Left renal cortex interstitium (tissue), 4 donors: Measurements from ENCODE around the gene EPB41L5. TPM values are rescaled to one million over a fixed set of nuclear protein-coding genes. Genes with fewer than 3 reads are reported as not detected.
A peak's percentile ranks its signal among the peaks of the same experiment; 100 is the strongest.
"Not testable (repeated sequence)": the region's sequence is repeated elsewhere in the genome, so short reads cannot be mapped to it uniquely, and the experiment has no call there.

Experiments
- DNase-seq, 4 donors: peaks; one replicate each; pipeline ENCODE4 v3.0.0-alpha.2; 2013; ENCODE audit warnings: low read depth in 4 of 4, low spot score in 2 of 4, missing footprints in 1 of 4
- polyA plus RNA-seq, 4 donors: library from polyadenylated mRNA; unstranded; fragments of 120-200 nt; gene quantifications; one replicate each; pipeline ENCODE4 v1.2.1, GENCODE V29; 2013; ENCODE audit not compliant: insufficient read length in 4 of 4

Gene EPB41L5
- polyA plus RNA-seq, 4 donors: 77.9 to 97.9 (median 87.6) TPM

DNA sequence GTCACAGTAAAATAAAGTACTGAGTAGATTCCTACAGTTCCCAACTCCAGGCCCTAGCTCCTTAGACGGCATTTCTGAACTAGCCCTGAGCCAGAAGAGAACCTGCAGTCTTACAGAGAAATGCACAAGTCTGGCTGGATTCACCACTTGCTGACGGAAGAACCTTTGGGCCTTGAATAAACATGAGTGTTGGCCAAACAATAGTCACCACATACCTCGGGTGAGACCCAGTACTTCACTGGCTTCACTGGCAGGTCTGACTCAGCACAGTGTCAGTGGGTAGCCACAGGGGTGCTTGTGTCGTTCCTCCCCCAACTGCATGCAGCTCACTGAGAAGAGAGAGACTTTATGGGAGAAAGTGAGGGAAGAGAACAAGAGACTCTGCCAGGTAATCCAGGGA is 121.4 kb downstream of the EPB41L5 start:
- no peak for DNase-seq

DNA sequence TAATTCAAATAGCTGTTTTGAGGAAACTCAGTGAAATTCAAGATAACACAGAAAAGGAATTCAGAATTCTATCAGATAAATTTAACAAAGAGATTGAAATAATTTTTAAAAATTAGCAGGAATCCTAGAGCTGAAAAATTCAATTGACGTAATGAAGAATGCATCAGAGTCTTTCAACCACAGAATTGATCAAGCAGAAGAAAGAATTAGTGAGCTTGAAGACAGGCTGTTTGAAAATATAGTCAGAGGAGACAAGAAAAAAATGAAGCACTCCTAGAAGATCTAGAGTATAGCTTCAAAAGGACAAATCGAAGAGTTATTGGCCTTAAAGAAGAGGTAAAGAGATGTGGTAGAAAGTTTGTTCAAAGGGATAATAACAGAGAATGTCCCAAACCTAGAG is 122.1 kb downstream of the EPB41L5 start:
- not testable (repeated sequence) for DNase-seq

DNA sequence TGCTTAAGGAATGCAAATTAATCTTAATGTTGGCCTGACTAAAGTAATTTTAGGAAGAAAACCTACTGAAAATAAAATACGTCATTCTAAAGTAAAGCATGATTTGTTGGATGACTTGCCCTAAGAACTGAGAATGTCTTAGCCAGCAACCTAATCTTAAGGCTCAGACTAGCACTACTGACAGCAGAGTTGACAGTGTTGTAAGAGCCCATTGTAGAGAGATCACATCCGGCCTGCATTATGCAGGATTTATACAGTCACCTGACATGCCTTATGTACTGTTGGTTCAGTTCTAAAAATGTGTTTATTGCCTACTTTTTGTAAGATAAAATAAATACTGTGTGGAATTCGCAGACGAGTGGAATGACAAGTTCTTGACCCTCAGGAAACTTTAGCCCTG is 128.0 kb downstream of the EPB41L5 start:
- DNase-seq: no peak

DNA sequence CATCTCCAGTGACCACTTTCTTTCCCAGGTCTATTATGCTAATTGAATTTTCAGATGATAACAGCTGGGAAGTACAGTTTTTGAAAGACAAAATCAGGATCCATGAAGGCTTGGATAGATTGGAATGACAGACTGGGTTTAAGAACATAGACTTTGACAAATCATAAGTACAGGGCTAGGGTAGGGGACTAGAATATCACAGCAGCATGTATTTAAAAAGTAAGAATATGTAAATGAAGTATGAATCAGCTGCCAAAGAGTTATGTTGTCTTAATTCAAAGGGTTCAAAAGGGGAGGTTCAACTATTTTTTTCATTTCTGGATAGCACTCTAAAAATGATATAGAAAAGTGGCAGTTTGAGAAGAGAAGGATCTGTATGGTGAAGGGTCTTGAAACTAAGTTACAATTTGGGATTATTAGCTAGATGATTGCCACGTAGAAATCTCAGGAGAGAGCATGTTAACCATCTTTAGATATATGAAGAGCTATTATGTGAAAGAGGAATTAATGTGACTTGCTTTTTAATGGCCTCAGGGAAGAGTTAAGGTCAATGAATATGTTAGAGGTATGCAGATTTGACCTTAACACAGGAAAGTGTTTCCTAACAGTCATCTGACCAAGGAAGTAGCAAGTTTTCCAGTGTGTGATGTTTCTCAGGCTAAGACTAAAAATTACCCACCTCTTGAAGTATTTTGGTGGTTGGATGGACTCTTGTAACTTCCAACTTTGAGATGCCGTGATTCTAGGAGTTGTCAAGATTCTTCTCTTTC is 128.6 kb downstream of the EPB41L5 start:
- DNase-seq: no peak

DNA sequence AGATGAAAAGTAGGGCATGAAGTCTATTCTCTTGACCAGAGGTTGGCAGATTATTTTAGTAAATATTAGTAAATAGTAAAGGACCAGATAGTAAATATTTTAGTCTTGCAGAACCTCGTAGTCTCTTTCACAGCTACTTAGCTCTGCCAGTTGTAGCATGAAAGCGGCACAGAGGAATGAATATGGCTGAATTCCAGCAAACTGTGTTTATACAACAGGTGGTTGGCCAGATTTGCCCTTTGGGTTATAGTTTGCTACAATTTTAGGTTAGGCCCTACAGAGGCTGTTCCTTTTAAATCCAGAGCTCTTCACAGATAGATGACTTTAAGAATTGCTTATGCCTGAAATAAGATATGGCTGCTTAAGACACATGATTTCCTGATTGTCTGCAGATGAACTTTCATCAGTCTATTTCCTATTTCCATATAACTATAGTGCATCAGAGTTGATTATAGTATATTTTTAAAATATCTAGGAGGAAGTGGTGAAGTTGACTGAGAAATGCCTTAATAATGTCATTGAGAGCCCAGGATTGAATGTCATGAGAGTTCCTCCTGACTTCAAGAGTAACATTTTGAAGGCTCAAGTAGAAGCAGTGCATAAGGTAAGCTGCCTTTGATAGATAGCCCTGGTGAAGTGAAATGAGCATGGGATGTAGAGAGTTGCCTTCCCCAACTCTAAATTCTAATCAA is 129.8 kb downstream of the EPB41L5 start:
- DNase-seq: no peak

DNA sequence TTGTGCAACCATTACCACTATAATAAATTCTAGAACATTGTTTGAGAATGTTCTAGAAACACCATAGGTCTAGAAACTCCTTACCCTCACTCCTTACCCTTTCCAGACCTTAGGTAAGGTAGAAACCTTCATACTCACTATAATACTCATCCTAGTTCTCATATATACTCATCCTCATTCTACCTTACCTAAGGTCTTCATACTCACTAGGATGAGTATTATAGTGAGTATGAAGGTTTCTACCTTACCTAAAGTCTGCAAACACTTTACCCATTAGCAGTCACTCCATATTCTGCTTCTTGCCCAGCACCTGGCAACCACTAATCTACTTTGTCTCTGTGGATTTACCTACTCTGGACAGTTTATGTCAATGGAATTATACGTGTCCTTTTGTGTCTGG is 135.4 kb downstream of the EPB41L5 start:
- no peak for DNase-seq

DNA sequence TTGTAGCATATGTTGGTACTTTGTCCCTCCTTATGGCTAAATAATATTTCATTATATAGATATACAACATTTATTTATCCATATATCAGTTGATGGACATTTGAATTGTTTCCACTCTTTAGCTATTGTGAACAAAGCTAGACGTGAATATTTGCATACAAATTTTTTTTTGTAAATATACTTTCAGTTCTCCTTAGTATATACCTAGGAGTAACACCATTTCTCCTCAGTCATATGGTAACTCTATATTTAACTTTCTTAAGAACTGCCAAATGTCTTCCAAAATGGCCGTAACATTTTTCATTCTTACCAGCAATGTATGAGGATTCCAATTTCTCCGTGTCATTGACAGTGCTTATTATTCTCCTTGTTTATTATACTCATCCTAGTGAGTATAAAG is 135.8 kb downstream of the EPB41L5 start:
- DNase-seq: no peak

DNA sequence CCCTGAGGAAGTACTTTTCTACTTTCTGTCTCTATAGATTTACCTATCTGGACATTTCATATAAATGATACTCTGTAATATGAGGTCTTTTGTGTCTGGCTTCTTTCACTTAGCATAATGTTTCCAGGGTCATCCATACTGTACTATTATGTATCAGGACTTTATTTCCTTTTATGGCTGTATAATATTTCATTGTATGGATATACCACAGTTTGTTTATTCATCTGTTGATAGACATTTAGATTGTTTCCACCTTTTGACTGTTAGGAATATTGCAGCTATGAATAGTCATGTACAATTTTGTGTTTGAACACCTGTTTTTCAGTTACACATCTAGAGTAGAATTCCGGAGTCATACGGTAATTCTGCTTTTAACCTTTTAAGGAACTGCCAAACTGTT is 136.5 kb downstream of the EPB41L5 start:
- DNase-seq: no peak

DNA sequence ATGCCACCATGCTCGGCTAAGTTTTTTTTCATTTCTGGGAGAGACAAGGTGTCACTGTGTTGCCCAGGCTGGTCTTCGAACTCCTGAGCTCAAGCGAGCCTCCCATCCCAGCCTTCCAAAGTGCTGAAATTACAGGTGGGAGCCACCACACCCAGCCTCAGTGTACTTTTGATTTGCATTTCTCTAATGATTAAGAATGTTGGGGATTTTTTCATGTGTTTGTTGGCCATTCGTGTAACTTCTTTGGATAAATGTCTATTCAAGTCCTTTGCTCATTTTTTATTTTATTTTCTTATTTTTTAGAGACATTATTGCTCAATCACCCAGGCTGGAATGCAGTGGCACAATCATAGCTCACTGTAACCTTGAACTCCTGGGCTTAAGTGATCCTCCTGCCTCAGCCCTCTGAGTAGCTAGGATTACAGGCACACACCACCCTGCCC is 137.2 kb downstream of the EPB41L5 start:
- DNase-seq: no peak

DNA sequence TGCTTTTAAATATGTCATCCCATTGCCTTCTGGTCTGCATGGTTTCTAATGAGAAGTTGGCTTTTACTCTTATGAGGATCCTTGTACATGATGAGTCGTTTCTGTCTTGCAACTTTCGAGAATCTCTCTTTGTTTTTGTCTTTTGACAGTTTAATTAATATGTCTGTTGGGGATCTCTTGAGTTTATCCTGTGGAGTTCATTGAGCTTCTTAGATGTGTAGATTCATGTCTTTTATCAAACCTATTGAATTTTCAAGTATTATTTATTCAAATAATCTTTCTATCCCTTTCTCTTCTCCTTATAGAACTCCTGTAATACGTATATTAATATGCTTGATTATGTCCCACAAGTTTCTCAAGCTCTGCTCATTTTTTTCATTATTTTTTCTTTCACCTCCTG is 142.4 kb downstream of the EPB41L5 start:
- DNase-seq: no peak

DNA sequence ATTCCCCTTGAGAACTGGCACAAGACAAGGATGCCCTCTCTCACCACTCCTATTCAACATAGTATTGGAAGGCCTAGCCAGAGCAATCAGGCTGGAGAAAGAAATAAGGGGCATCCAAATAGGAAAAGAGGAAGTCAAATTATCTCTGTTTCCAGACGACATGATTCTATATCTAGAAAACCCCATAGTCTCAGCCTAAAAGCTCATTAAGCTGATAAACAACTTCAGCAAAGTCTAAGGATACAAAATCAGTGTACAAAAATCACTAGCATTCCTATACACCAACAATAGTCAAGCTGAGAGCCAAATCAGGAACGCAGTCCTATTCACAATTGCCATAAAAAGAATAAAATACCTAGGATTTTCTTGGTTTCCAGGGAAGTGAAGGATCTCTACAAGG is 145.8 kb downstream of the EPB41L5 start:
- DNase-seq: not testable (repeated sequence)

DNA sequence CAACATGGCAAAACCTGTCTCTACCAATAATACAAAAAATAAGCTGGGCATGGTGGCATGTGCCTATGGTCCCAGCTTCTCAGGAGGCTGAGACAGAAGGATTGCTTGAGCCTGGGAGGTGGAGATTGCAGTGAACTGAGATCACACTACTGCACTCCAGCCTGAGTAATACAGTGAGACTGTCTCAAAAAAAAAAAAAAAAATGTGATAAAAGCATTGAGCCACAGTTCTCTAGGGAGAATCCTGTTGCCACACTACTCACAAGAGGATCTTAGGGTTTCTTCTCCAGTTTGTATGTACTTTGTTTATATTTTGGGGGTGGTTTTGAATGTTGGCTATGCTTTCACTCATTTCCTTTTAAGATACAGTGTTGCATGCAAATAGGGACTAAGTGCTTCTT is 148.3 kb downstream of the EPB41L5 start:
- no peak for DNase-seq

DNA sequence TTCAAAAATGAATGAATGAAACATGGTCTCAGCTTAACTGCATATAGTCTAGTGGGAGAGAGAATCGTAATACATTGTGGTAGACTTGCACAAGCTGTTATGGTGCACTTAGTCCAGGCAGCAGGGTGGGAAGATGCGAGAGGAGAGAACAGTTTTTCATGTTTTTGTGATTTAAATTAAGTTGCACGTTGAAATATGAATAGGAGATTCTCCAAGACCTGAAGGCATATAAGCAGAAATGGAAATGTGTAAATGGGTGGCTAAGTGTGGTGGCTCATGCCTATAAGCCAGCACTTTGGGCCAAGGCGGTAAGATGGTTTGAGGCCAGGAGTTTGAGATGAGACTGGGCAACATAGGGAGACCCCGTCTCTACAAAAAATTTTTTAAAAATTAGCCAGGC is 149.8 kb downstream of the EPB41L5 start:
- no peak for DNase-seq

DNA sequence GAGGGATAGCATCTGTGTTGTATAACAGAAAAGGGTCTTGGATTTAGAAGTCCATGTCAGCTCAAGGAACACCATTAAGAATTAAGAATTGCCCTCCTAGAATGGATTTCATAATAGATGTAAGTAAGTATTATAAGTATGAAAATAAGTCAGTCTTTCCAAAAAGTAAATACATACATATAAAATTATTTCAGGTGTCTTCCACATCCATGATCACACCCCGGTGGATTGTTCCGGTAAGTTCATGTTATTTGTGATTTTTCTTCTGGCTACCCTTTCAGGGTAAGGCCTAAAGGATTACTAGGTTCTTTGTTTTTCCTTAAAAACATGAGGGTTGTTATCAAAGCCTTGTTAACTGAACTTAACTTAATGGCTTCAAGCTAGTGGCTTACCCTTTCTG is 154.4 kb downstream of the EPB41L5 start:
- no peak for DNase-seq

DNA sequence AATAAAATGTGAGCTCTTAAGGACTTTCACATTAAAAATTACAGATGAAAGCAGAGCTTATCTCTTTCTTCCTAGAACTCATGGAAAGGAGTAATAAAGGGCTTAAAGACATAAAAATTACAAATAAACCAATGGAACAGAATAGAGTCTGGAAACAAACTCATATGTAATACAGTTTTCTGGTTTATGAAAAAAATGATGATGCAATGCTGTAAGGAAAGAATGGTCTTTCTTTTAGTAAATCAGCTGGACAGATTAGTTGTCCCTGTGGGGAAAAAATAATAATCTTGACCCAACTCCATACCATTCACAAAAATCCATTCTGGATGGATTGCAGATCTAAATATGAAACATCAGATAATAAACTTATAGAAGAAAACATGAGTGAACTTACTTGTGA is 156.1 kb downstream of the EPB41L5 start:
- no peak for DNase-seq

DNA sequence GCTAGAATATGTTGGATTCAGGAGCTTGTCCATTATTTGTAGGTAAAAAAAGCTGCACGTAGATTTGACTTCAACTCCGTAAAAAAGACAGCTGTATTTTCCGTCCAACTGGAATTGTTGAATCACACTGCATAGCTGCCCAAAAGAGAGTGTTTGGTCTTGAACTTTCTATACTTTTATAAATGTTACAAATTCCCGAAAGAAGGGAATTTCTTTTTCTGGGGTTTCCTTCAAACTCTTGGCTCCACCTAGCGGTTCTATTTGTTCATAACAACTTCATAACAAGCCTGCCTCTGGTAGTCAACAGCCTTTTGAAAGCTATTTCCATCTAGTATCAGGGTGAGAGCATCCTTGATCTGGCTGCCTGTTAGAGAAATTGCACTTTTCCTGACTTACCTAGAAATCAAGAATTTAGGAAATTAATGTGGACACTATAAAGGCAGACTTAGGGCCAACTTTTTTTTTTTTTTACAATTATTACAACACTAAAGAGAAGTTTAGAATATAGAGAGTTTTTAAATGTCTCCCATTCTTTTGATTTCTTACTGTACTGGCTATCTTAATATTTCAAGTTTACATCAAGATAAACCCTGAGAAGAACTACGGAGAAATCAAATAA is 162.2 kb downstream of the EPB41L5 start:
- peak; percentile 34 to 62 (median 41) for DNase-seq

DNA sequence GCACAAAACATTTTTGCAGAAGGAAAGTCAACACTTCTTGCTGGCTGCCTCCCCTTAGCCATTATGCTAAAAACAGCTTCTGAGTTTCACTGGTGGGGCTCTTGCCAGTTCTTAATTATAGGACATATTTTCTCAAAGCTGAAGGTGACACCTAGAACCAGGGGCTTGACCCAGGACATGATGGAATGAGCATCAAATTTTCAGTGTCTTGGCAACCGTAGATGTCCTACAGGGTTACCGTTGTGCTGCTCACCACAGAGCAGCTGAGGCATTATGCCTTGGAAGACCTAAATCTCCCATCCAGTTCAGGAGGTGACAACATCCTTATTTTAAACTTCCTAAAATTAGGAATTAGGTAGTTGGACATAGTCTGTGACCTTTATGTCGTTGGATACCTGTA is 163.6 kb downstream of the EPB41L5 start:
- DNase-seq: no peak

DNA sequence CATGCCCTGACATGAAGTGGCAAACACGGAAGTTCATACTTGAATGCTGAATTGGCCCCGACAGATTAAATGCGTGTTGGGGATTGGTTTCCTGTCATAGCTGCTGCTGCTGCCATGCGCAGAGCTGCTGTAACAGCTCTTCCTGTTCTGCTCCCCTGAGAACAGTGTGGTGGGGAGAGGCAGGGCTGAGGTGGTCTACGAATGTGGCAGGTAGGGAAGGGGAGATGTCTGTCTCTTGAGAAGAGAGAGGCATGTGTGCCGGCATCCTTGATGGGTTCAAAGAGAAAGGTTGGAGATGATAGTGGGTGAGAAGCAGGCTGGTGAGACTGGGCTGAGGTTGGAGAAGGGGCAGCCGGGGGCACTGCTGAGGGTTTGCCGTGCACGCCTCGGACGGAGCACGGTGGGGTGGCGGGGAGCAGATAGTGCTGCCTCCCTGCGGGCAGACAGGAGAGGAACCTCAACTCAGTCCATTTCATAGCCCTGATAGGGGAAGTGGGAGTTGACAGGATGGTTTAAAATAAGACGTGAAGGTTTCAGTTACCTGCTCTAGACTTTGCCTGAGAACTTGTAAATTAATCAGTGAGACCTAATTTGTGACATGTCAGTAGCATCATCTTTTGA is 164.2 kb downstream of the EPB41L5 start:
- no peak for DNase-seq

DNA sequence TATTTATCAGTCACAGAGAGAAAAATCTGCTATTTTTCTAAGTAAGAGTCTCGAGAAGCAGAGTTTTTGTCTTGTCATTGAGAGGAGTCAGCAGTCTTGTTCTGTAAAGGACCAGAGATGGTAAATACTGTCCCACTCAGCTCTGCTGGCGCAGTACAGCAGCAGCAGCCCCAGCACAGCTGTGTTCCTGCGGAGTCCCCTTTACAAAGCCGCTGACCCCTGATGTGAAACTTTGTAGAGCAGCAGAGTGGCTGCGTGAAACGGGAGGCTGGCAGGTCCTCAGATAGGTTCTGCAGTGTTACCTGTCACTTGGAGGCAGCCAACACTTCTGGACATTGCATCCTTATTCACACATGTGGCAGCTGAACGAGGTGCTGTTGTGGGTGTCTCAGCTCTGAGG is 165.1 kb downstream of the EPB41L5 start:
- no peak for DNase-seq

DNA sequence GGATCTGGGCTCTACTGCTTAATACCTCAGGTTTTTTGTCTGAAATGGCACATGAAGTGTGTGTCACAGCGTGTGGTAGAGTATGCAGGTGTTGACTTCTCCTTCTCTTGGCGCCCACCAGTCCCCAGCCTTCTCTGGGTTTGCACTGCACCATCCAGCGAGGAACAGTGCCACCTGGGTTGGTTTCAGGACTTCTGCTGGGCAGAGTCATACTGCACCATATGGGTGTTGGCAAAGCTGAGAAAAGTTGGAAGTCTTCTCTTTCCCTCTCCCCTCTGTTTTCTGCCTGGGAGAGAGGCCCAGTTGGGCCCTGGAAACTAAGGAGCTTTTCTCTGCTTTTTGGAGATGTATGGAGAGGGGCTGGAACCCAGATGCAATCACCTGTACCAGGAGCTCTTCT is 166.5 kb downstream of the EPB41L5 start:
- no peak for DNase-seq

DNA sequence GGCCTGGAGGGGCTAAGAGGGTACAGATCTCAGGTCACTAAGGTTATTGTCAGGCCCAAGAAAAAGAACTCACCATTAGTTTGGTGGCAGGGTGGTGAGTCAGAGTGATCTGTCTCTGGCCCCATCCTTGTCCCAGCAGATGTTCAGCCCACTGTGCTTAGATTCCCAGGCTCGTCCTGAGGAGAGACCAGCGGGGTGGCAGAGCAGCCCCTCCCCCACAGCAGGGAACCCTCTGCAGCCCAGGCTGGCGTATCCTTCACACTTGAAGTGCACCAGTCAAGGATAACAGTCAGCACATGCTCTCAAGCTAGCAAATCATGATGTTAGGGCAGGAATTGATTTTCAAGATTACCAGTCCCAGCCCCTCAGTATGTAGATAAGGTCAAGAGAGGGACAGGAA is 167.2 kb downstream of the EPB41L5 start:
- DNase-seq: no peak
